GM21360 (cell line): ENCODE measurements around the gene RUFY4.
A peak's percentile ranks its signal among the peaks of the same experiment; 100 is the strongest.

Source experiments
- ATAC-seq: cut with Tn5 transposase; IDR thresholded peaks from one replicate; pipeline ENCODE4 v1.9.1; 2021; ENCODE audit warnings: mild to moderate bottlenecking, moderate library complexity; ENCODE audit not compliant: unreplicated experiment

Gene RUFY4

DNA sequence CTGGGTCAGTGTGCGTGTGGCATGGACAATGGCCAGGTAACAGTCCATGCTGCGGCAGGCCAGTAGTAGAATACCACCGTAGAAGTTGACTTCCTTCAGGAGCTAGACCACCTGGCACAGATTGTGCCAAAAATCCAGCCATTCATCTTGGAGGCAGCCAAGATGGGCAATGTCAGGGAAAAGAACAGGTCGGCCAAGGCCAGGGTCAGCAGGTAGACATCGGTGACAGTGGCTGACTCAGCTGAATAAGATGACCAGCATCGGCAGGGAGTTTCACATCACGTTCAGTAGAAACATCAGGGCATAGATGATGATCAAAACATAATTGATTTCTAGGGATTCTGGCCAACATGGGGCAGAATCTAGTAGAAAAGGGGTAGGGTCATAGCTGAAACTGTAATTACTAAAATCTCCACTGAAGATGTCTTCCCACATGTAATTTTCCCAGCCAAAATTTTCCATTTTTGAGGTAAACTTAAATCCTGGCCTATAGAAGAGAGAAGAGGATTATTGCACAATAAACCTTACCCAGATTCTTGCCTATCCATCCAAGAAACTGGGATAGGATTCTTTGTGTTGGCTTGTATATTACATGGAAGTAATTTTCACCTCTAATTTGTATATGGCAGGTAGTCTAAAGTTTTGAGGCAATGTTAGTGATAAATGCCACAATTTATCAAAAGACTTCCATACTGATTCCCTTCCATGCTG, 7.9 kb upstream of the RUFY4 start:
- no peak for ATAC-seq

- ATAC-seq = peak; percentile 86
Measured at GRCh38 chr2:218063486-218063885, 5.6 kb upstream of the RUFY4 start.

GRCh38 chr2:218063896-218064295, 5.2 kb upstream of the RUFY4 start:
- peak; percentile 17 for ATAC-seq

DNA sequence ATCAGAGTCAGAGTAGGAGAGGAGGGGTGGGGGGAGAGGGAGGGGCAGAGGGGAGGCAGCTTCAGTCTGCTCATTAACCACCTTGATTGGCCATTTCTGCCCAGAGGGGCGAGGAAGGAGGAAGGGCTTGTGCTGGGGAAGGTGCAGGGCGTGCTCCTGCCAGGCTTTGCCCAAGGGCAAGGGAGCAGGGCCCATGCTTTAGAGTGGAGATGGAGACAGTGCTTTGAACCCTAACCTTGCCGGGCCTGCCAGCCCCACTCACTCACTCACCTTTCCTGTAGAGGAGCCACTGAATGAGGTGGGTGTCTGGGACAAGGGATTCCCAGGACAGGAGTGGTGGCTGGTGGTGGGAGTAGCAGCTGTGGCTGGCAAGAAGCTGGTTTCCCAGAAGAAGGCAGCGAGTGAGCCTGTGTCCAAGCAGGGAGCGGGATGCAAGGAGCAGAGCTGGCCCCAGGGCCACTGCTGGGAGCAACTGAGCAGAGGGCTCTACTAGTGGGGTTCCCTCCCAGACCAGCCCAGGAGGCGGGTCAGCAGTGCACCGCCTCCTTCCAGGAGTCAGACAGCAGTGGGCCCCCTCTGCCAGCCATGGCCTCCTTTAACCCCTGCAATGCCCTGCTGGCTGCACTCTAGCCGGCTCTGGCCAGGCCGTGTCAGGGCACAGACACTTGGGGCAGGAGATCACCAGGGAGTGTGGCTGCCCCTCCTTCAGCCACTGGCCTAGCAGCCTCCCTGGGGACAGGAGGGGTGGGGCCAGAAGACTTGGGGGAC, 3.6 kb upstream of the RUFY4 start:
- no peak for ATAC-seq

DNA sequence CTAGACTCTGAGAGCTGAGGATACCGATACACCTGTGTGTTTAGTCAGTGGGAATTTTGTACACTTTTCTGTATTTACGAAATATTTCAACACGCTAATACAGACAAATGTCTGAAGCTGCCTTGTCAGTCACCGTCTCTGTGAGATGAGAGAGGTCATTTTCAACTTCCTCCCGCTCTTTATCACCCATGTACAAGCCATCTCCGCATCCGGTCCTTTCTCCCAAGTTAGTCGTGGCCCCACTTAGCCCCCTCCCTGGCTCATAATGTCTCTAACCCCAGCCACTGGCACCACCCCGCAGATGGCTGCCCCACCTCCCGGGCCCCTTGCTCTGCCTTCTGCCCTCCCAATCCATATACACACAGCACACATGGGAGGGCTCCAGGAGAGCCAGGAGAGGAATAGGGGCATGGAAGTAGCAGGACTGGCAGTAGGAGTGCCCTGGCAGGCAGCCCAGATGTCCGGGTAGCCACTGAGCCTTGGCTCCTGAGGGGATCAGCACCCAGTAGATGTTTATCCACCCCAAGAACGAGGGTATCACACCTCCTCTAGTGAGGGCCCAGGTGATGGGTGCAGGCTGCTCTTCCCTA, 2.0 kb upstream of the RUFY4 start:
- no peak for ATAC-seq

GRCh38 chr2:218067523-218067922, 1.5 kb upstream of the RUFY4 start:
- no peak for ATAC-seq

DNA sequence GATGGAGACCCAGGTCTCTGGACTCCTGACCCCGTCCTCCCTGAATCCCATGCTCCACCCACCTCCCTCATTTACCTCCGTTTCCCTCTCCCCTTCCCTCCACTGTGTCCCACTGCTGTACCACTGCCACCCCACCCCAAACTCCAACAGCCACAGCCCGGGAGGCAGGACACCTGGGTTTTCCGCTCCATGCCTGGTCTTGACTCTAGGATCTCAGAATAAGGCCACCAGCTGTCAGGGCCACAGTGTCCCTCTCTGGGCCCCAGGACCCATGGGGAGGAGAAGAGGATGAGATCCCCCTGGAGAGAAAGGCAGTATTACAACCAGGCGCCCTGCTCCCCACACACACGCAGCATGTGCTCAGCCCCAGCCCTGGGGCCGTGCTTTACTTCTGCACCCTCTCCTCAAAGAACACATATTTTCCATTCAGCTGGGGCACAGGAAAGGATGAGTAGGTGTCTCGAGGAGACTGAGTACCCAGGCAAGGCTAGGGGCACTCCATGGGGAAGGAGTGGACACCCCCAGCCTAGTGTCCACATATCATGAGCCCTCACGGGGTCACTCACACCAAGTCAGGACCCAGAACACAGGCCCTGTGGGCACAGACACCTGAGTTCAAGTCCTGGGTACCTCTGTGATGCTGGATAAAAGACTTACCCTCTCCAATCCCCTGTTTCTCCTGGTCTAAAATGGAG, 700 bp downstream of the RUFY4 start:
- ATAC-seq = no peak

GRCh38 chr2:218070587-218070986, 1.5 kb downstream of the RUFY4 start:
- no peak for ATAC-seq

- ATAC-seq = no peak
Measured at GRCh38 chr2:218071218-218071937, 2.3 kb downstream of the RUFY4 start.

DNA sequence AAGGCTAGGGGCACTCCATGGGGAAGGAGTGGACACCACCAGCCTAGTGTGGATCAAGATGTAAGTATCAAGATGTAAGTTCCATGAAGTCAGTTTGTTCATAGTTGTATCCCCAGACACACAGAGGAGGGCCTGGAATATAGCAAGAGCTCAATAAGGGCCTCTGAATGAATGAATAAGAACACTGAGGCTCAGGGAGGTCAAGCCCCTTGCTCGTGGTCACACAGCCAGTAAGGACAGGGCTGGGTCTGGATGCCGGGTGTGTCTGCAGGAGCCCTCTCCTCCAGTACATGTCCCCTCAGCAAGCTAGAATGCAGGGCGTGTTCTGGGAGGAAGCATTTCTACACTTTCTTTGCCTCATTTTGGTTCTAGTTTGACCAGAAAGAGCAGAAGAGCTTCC, 2.9 kb downstream of the RUFY4 start:
- ATAC-seq = no peak

GRCh38 chr2:218072478-218073024, 3.5 kb downstream of the RUFY4 start:
- no peak for ATAC-seq

DNA sequence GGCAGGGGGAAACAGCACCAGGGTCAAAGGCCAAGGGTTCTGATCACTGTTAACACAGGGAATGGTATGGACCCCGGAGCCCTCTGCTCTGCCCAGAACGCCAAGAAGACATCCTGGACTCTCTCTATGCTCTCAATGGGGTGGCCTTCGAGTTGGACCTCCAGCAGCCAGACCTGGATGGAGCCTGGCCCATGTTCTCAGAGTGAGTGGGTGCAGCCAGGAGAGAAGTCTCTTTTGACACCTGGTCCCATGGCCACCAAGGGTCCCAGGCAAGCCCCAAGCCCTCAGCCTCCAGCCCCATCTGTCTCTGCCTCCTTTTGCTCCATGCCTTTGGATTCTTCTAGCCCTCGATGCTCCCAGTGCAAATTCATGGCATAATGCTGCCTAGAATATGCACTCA, 4.1 kb downstream of the RUFY4 start:
- no peak for ATAC-seq

- ATAC-seq = no peak
Measured at GRCh38 chr2:218074031-218074430, 5.0 kb downstream of the RUFY4 start.

- no peak for ATAC-seq
Measured at GRCh38 chr2:218075975-218076811, 7.1 kb downstream of the RUFY4 start.

GRCh38 chr2:218077464-218078216, 8.6 kb downstream of the RUFY4 start:
- ATAC-seq = no peak

DNA sequence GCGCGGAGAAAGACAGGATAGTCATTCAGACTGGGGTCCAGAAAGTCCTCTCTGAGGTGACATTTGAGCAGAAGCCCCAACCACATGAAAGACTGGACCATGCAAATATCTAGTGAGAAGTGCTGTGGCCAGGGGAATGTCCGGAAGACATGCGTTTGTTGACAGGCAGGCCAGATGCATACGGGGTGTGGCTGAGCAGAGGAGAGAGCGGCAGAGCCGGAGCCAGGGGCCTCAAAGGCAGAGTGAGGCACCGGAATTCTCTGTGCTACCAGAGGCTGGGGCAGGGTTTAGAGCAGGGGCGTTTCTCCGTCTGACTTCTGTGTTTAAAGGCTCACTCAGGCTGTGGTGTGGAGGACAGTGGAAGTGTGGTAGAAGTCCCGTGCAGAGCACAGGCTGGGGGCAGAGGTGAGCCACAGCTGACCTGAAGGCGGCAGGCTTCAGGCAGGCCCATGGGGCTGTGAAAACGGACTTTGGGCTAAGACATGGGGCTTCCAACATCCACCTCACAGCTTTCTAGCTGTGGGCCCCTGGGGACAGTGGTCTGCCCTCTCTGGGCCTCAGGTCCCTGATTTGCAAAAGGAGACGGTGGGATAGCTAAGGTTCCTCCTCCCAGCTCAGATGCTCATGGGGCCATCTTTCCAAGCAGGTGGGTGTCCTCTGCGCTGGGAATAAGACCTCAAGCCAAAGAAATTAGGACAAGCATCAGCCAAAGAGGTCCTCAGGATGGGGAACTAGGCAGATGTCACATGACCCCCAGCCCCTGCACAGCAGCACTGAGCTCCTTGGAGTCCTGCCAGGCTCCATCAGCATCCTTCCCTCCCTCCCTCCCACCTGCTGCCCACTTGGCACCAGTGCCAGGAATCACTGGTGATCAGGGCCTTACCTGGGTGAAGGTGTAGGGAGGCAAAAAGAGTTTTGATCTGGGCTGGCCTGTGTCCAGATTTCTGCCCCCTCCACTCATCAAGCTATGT, 11.2 kb downstream of the RUFY4 start:
- ATAC-seq = no peak

- peak; percentile 93 for ATAC-seq
Measured at GRCh38 chr2:218081063-218081462, 12.0 kb downstream of the RUFY4 start.

DNA sequence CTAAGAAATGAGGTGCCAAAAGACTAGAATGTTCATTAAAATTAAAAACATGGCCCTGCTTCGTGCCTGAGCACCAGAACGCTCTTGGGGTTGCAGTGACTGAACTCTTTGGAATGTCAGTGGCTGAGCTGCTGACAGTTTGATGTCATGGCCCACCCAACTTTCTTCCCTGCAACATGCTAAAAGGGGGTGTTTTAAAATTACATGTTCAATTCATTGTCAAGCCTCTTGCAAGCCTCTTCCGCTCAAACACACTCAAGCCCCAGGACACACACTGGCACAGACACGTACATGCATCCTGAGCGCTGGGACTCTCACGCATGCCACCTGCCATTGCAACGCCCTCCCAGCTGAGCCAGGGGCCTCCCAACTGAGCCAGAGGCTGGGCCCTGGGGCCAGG, 12.6 kb downstream of the RUFY4 start:
- no peak for ATAC-seq
